Kidney glomerular epithelial cell (primary cell): ENCODE measurements around the gene UBE2E2.

Experiments used
- DNase-seq: peaks from one replicate; lab custom pipeline; 2025; lab: John Stamatoyannopoulos, UW

The UBE2E2 gene

DNA sequence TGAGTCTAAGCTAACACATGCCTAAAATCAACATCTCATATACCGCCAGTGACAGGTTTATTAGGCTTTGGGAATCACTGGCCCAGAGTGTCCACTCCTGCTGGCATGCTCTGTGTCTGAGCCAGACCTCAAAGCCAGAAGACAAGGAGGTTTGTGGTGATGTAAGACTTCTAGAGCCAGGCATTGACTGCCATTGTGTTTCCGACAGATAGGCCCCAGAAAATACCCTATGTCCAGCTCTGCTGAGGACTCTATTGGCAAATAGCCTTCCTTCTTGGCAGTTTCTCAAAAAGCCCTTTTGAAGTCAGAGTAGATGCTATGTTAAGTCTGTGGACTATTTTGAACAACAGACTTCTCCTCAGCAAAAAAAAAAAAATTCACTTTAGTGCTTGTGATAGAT is 420.7 kb downstream of the UBE2E2 start:
- no peak for DNase-seq

DNA sequence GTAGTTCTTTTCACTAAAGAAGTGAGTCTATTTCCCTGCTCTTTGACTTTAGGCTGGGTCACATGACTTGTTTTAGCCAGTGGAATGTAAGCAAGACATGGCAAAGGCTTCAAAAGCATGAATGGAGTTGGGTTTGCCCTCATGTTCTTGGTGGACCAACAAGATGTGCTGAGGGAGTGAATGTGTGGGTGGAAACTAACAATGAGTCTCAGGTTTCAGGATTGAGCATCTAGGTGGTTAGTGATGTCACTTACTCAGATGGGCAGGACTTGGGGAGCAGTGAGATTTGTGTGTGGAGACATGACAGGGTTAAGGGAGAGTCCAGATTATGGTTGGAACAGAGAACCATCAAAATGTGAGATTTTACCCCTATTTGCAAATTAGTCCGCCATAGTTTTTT is 421.2 kb downstream of the UBE2E2 start:
- DNase-seq = no peak

DNA sequence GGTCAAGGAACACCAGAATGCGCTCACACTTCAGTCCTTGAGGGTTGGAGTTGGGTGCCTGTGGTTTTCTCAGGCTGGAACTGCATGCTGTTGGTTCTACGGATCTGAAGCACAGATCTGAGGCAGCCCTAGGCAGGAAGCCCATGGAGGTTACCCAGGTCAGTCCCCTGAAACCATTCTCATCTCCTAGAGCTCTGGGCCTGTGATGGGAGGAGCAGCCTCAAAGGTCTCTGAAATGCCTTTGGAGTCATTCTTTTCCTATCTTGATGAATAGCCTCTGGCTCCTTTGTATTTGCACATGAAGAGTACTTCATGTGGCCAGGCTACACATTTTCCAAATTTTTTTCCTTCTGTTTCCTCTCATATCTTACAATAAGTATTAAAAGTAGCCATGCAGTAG is 423.3 kb downstream of the UBE2E2 start:
- no peak for DNase-seq

DNA sequence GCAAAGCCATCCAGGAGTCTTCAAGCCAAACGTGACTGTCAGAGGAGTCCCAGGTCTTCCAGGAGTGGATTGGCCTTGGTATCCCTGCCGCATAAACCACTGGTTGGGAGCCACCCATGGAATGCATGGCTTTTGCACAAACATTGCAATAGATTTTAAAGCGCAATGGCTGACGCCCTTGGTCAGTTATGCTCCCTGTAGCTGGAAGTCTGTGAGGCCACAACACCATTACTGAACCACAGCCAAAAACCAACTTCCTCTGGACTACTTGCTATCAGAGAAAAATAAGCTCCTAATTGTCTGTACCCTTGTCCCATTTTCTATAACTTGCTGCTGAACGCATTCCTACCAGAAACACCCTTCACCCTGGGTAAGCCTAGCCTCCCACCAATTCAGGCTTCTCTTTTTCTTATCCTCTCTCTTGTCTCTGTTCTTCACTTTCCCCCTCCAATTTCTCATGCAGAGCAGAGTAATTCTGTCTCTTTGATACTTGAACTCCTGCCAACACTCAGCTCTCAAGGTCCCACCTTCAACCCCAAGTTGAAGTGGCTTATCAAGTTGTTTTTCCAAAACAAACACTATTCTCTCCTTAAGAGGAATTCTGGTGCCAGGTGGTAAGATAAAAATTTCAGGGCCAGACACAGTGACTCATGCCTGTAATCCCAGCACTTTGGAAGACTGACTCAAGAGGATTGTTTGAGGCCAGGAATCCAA is 426.2 kb downstream of the UBE2E2 start:
- DNase-seq = no peak

DNA sequence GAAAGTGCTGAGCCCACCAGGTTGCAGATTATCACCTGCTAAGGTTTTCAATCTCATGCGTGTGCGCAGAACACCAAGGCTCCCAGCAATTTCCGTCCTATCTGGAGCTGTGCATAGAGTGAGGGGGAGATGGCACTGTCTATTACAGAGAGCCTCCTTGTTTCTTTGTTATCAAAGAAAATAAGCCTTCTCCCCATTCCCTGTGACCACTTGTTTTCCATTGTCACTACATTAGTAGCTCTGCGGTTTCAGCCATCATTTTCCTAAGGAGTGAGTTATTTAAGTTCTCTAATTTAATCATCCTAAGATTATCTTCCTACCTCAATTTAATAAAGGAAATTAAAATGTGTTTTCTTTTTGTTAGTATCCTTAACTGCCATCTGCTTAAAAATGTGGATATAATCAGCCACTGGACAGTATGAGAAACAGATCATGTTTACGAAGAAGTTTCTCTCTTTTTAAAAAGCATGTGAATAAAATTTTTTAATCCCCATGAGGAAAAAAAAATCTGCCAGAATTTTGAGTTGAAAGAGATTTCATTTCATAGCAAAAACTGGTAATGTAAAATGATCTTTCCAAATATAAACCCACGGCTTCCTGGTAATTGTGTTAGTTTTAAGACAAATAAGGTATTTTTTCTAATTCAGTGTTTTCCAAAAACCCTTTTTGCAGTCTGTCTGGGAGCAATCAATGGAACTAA is 430.3 kb downstream of the UBE2E2 start:
- no peak for DNase-seq

DNA sequence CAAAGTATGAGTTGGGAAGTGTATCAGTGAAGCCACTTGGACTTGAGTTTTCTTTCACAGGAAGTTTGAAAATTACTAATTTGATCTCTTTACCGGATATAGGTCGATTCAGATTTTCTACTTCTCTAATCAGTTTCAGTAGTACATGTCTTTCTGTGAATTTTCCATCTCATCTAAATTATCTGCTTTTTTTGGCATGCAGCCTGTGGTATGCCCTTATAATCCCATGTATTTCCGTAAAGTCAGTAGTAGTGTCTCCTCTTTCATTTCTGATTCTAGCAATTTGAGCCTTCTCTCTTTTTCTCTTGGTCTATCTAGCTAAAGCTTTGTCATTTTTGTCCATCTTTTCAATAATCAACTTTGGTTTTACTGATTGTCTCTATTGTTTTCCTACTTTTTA is 434.2 kb downstream of the UBE2E2 start:
- no peak for DNase-seq

DNA sequence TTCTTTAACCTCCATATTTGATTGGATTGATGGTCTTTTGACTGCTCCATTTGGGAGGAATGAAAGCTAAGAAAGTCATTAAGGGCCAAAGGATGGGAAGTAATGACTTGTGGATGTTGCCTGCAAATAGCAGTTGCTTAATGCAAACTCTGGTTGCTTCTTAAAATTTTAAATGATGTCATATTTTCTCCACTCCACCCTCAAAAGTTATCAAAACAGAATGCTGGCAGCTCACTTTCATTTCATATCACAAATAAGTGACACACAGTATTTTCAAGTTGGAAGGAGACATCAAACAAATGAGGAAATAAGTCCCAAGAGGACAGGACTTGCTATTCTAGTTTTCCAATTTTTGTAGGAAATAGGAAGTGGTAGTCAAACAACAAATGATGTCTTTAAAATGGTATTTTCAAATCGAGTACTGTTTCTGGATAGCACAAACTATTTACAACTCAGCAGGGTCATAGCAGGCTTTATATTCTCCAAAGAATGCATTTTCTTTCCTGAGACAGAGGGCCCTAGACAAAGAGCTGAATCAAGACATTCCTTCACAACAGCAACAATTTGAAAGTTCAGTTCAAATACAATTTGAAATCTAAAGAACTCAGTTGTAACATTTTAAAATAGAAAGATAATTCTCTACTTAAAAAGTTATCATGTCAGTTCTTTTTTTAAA is 437.5 kb downstream of the UBE2E2 start:
- DNase-seq = no peak
